Measurements from ENCODE around the gene FAM120AOS. TPM values are rescaled to one million over a fixed set of nuclear protein-coding genes. Genes with fewer than 3 reads are reported as not detected.

Gene FAM120AOS
- total RNA-seq, 1 experiment from 2014 or later = 50.5 TPM

DNA sequence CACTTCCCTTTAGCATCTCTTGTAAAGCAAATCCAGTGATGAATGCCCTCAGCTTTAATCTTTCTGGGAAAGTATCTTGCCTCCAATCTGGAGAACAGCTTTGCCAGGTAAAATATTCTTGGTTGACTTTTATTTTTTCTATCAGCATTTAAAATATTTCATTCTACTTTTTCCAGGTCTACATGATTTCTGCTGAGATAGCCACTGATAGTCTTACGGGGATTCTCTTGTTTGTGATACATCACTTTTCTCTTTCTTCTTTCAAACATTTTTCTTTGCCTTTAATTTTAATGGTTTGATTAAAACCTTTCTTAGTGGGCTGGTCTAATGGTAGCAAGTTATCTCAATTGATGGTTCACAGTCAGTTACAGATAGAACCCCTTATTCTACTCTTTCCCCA lies 35.8 kb downstream of the FAM120AOS start:
- Mint-ChIP-seq H3K36me3 (ENCODE audit: insufficient read depth, unreplicated experiment) (no peaks in the 10 kb centered on the region), H3K4me3 (ENCODE audit: low read depth, unreplicated experiment) (no peak overlapping the region)

DNA sequence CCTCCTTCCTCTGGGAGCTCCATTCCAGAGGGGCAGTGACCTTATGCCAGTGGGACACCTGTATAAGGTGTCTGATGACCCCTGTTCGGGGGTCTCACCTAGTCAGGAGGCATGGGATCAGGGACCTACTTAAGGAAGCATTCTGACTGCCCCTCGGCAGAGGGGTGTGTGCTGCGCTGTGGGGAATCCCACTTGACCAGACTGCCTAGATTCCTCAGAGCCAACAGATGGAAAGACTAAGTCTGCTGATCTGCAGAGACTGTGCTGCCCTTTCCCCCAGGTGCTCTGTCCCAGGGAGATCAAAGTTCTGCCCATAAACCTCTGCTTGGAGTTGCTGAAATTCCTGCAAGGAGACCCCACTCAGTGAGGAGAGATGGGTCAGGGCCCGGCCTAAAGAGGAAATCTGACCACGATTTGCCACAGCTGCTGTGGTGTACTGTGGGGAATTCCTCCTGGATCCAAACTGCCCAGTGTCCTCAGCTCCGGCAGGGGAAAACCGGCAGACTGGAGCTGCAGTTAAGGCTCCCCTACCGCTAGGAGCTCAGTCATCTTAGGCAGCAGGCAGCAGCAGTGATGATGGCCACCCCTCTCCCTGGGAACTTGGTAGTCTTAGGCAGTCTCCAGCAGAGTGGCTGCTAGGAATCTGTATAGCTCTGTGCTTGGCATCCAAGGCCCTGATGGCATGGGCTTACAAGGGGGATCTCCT lies 36.7 kb downstream of the FAM120AOS start:
- no peak overlapping the region for H3K4me3 Mint-ChIP-seq (ENCODE audit: low read depth, unreplicated experiment)
- CTCF ChIA-PET = no interaction called here
- TF ChIP-seq, protein P1, sequence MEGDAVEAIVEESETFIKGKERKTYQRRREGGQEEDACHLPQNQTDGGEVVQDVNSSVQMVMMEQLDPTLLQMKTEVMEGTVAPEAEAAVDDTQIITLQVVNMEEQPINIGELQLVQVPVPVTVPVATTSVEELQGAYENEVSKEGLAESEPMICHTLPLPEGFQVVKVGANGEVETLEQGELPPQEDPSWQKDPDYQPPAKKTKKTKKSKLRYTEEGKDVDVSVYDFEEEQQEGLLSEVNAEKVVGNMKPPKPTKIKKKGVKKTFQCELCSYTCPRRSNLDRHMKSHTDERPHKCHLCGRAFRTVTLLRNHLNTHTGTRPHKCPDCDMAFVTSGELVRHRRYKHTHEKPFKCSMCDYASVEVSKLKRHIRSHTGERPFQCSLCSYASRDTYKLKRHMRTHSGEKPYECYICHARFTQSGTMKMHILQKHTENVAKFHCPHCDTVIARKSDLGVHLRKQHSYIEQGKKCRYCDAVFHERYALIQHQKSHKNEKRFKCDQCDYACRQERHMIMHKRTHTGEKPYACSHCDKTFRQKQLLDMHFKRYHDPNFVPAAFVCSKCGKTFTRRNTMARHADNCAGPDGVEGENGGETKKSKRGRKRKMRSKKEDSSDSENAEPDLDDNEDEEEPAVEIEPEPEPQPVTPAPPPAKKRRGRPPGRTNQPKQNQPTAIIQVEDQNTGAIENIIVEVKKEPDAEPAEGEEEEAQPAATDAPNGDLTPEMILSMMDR (IDR thresholded peaks at IDR 0.05; ENCODE audit: unreplicated experiment) = no peak

More for the DNA sequence above, 35.8 kb downstream of the FAM120AOS start:
- TF ChIP-seq, protein P1 (IDR thresholded peaks at IDR 0.05; ENCODE audit: unreplicated experiment) = no peak
- intact Hi-C loops (cut with micrococcal nuclease; ENCODE audit: unreplicated experiment) = no loop called here
- Mint-ChIP-seq H3K27ac (ENCODE audit: unreplicated experiment) (no peak overlapping the region), H3K27me3 (ENCODE audit: unreplicated experiment) (peaks cover 18% of the 10 kb centered on the region), H3K4me1 (ENCODE audit: low read depth, unreplicated experiment) (no peaks in the 10 kb centered on the region), H3K9me3 (ENCODE audit: low read depth, unreplicated experiment) (peaks cover 10% of the 10 kb centered on the region)
- no peak for DNase-seq
- CTCF ChIA-PET = no interaction called here
- BruUV-seq (replicated peaks) = no TSS peak

DNA sequence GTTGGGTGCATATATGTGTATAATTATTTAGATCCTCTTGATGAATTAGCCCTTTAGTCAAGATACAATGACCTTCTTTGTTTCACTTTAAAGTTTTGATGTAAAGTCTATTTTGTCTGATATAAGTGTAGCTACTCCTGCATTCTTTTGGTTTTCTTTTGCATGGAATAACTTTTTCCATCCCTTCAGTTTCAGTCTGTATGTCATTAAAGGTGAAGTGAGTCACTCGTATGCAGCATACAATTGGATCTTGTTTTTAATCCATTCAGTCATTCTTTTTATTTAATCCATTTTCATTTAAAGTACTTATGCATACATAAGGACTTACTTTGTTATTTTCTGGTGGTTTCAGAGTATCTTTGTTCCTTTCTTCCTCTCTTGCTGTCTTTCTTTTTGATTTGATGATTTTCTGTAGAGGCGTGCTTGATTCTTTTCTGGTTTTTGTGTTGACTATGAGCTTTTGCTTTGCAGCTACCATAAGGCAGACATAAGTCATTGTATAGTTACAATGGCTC lies 38.1 kb downstream of the FAM120AOS start:
- H3K9me3 Mint-ChIP-seq (ENCODE audit: low read depth, unreplicated experiment) = peaks cover 10% of the 10 kb centered on the region
- H3K4me3 Mint-ChIP-seq (ENCODE audit: low read depth, unreplicated experiment) = no peak overlapping the region
- no peaks in the 10 kb centered on the region for H3K4me1 Mint-ChIP-seq (ENCODE audit: low read depth, unreplicated experiment)
- TF ChIP-seq, protein P1 (IDR thresholded peaks at IDR 0.05; ENCODE audit: unreplicated experiment) = no peak
- no peak for DNase-seq
- peaks cover 41% of the 10 kb centered on the region for H3K27me3 Mint-ChIP-seq (ENCODE audit: unreplicated experiment)
- intact Hi-C loops (cut with micrococcal nuclease; ENCODE audit: unreplicated experiment) = no loop called here
- no peak overlapping the region for H3K27ac Mint-ChIP-seq (ENCODE audit: unreplicated experiment)
- CTCF ChIA-PET = no interaction called here
- no TSS peak for BruUV-seq (replicated peaks)
- no peaks in the 10 kb centered on the region for H3K36me3 Mint-ChIP-seq (ENCODE audit: insufficient read depth, unreplicated experiment)

More for the DNA sequence above, 36.7 kb downstream of the FAM120AOS start:
- intact Hi-C loops (cut with micrococcal nuclease; ENCODE audit: unreplicated experiment) = no loop called here
- Mint-ChIP-seq H3K9me3 (ENCODE audit: low read depth, unreplicated experiment) (peaks cover 10% of the 10 kb centered on the region), H3K27ac (ENCODE audit: unreplicated experiment) (no peak overlapping the region), H3K27me3 (ENCODE audit: unreplicated experiment) (peaks cover 26% of the 10 kb centered on the region), H3K4me1 (ENCODE audit: low read depth, unreplicated experiment) (no peaks in the 10 kb centered on the region), H3K36me3 (ENCODE audit: insufficient read depth, unreplicated experiment) (no peaks in the 10 kb centered on the region)
- no peak for DNase-seq
- BruUV-seq (replicated peaks) = no TSS peak

DNA sequence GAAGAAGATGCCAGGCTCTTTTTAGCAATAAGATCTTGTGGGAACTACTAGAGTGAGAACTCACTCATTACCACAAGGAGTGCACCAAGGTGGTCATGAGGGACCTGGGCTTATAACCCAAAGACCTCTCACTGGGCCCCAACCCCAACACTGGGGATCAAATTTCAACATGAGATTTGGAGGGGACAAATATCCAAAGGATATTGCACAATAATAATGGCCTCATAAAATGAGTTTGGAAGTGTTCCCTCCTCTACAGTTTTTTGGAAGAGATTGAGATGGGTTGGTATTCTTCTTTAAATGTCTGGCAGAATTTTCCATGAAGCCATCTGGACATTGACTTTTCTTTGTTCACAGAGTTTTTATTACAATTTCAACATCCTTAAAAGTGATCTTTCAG lies 39.9 kb downstream of the FAM120AOS start:
- BruUV-seq (replicated peaks) = no TSS peak
- Mint-ChIP-seq H3K36me3 (ENCODE audit: insufficient read depth, unreplicated experiment) (no peaks in the 10 kb centered on the region), H3K4me3 (ENCODE audit: low read depth, unreplicated experiment) (no peak overlapping the region), H3K9me3 (ENCODE audit: low read depth, unreplicated experiment) (peaks cover 10% of the 10 kb centered on the region), H3K4me1 (ENCODE audit: low read depth, unreplicated experiment) (no peaks in the 10 kb centered on the region), H3K27me3 (ENCODE audit: unreplicated experiment) (peaks cover 57% of the 10 kb centered on the region), H3K27ac (ENCODE audit: unreplicated experiment) (no peak overlapping the region)
- intact Hi-C loops (cut with micrococcal nuclease; ENCODE audit: unreplicated experiment) = no loop called here
- TF ChIP-seq, protein P1 (IDR thresholded peaks at IDR 0.05; ENCODE audit: unreplicated experiment) = no peak
- CTCF ChIA-PET = no interaction called here
- DNase-seq = no peak
